Mesendoderm (in vitro differentiated cells): ENCODE data around the gene HS2ST1.

ENCODE experiments used
- DNase-seq: peaks from one replicate; pipeline ENCODE4 v3.0.0; 2013
- H2AK5ac ChIP-seq: 2 replicates; pipeline ENCODE4 v1.6.1; 2013; ENCODE audit warnings: low read length, inconsistent platforms
- H2BK120ac ChIP-seq: 2 replicates; pipeline ENCODE4 v1.6.1; 2013; ENCODE audit warnings: low read depth, mild to moderate bottlenecking, low read length, moderate library complexity, mixed read lengths
- H2BK15ac ChIP-seq: replicated peaks from 2 replicates; pipeline ENCODE4 v1.6.1; 2013; ENCODE audit warnings: low read depth, mild to moderate bottlenecking, moderate library complexity
- H2BK5ac ChIP-seq: 2 replicates; pipeline ENCODE4 v1.6.1; 2013; ENCODE audit warnings: low read length, inconsistent platforms
- H3K18ac ChIP-seq: 2 replicates; pipeline ENCODE4 v1.6.1; 2013; ENCODE audit warnings: mild to moderate bottlenecking, low read length, mixed read lengths
- H3K23ac ChIP-seq: one replicate; pipeline ENCODE4 v1.6.1; 2013; ENCODE audit warnings: low read length
- H3K27ac ChIP-seq: 2 replicates; pipeline ENCODE4 v1.5.1; 2013; ENCODE audit warnings: low read depth, mild to moderate bottlenecking, inconsistent platforms, low read length, moderate library complexity
- H3K27me3 ChIP-seq: 2 replicates; pipeline ENCODE4 v1.6.1; 2013; ENCODE audit warnings: low read length, control low read depth, mild to moderate bottlenecking, inconsistent platforms; ENCODE audit not compliant: insufficient read depth, poor library complexity
- H3K36me3 ChIP-seq: 2 replicates; pipeline ENCODE4 v1.6.1; 2013; ENCODE audit warnings: low read length, inconsistent platforms; ENCODE audit not compliant: control insufficient read depth, insufficient read depth
- H3K4ac ChIP-seq: one replicate; pipeline ENCODE4 v1.6.1; 2013; ENCODE audit warnings: low read depth, mild to moderate bottlenecking, low read length, moderate library complexity
- H3K4me1 ChIP-seq: 2 replicates; pipeline ENCODE4 v1.6.1; 2013; ENCODE audit warnings: low read depth, low read length, inconsistent platforms; ENCODE audit not compliant: control insufficient read depth
- H3K4me2 ChIP-seq: 2 replicates; pipeline ENCODE4 v1.6.1; 2013; ENCODE audit warnings: low read length
- H3K4me3 ChIP-seq: 2 replicates; pipeline ENCODE4 v1.5.1; 2013; ENCODE audit warnings: mild to moderate bottlenecking, low read length
- H3K56ac ChIP-seq: one replicate; pipeline ENCODE4 v1.6.1; 2013; ENCODE audit warnings: low read length
- H3K79me1 ChIP-seq: 2 replicates; pipeline ENCODE4 v1.6.1; 2013; ENCODE audit warnings: low read length, inconsistent platforms
- H3K79me2 ChIP-seq: 2 replicates; pipeline ENCODE4 v1.6.1; 2013; ENCODE audit warnings: mild to moderate bottlenecking, low read length; ENCODE audit not compliant: control insufficient read depth, insufficient read depth
- H3K9ac ChIP-seq: 2 replicates; pipeline ENCODE4 v1.6.1; 2013; ENCODE audit warnings: low read length, inconsistent platforms
- H4K5ac ChIP-seq: one replicate; pipeline ENCODE4 v1.6.1; 2013; ENCODE audit warnings: low read length
- H4K8ac ChIP-seq: one replicate; pipeline ENCODE4 v1.6.1; 2013; ENCODE audit warnings: low read depth, mild to moderate bottlenecking, control low read depth, low read length, moderate library complexity
- WGBS: extraction: QIAGEN DNeasy Blood & Tissue Kit; methylation state at CpG from one replicate; pipeline ENCODE4 v1.1.7; 2013; ENCODE audit warnings: low lambda C conversion rate, missing lambda C conversion rate; ENCODE audit not compliant: insufficient coverage; ENCODE audit errors: extremely low coverage; 5-methylcytosine and 5-hydroxymethylcytosine counted together

Gene HS2ST1

GRCh38 chr1:87074001-87074795, 159.8 kb downstream of the HS2ST1 start:
- Histone ChIP-seq H4K8ac (no peak overlapping the region), H3K9ac (no peak overlapping the region), H3K56ac (no peak overlapping the region), H3K4me2 (no peak overlapping the region), H3K27ac (no peak overlapping the region), H2BK15ac (no peak overlapping the region), H3K4me1 (no peaks in the 10 kb centered on the region), H3K79me1 (no peaks in the 10 kb centered on the region), H2BK120ac (no peak overlapping the region), H3K79me2 (no peaks in the 10 kb centered on the region), H4K5ac (no peak overlapping the region), H3K18ac (no peak overlapping the region), H3K4ac (no peak overlapping the region), H3K27me3 (no peaks in the 10 kb centered on the region), H3K23ac (no peak overlapping the region), H3K36me3 (no peaks in the 10 kb centered on the region), H3K4me3 (no peak overlapping the region), H2AK5ac (no peak overlapping the region), H2BK5ac (no peak overlapping the region)
- WGBS, result no CpG with 5 or more reads among the region's 2 CpGs
- no peak for DNase-seq

GRCh38 chr1:87077959-87078639, 163.7 kb downstream of the HS2ST1 start:
- no peak overlapping the region for H3K56ac ChIP-seq
- no peak overlapping the region for H3K4me2 ChIP-seq
- no peaks in the 10 kb centered on the region for H3K36me3 ChIP-seq
- no peaks in the 10 kb centered on the region for H3K79me2 ChIP-seq
- H3K23ac ChIP-seq, result no peak overlapping the region
- H3K18ac ChIP-seq, result no peak overlapping the region
- no peak overlapping the region for H2BK5ac ChIP-seq
- H2AK5ac ChIP-seq, result no peak overlapping the region
- no peak overlapping the region for H3K4me3 ChIP-seq
- H4K8ac ChIP-seq, result no peak overlapping the region
- WGBS, result no CpG with 5 or more reads among the region's 2 CpGs
- H3K4ac ChIP-seq, result no peak overlapping the region
- no peak overlapping the region for H3K9ac ChIP-seq
- DNase-seq, result no peak
- H2BK120ac ChIP-seq, result no peak overlapping the region
- H3K27ac ChIP-seq, result no peak overlapping the region
- H3K27me3 ChIP-seq, result no peaks in the 10 kb centered on the region
- H3K79me1 ChIP-seq, result no peaks in the 10 kb centered on the region
- H3K4me1 ChIP-seq, result no peaks in the 10 kb centered on the region
- H2BK15ac ChIP-seq, result no peak overlapping the region
- no peak overlapping the region for H4K5ac ChIP-seq

GRCh38 chr1:87084244-87084836, 169.9 kb downstream of the HS2ST1 start:
- Histone ChIP-seq H4K5ac (no peak overlapping the region), H3K4me3 (no peak overlapping the region), H3K36me3 (no peaks in the 10 kb centered on the region), H3K4me2 (no peak overlapping the region), H2BK5ac (no peak overlapping the region), H3K27me3 (no peaks in the 10 kb centered on the region), H3K56ac (no peak overlapping the region), H3K79me2 (no peaks in the 10 kb centered on the region), H2BK120ac (no peak overlapping the region), H3K4ac (no peak overlapping the region), H3K23ac (no peak overlapping the region), H3K4me1 (no peaks in the 10 kb centered on the region), H3K9ac (no peak overlapping the region), H3K79me1 (no peaks in the 10 kb centered on the region), H4K8ac (no peak overlapping the region), H2BK15ac (no peak overlapping the region), H3K18ac (no peak overlapping the region), H2AK5ac (no peak overlapping the region), H3K27ac (no peak overlapping the region)
- DNase-seq, result no peak
- no CpG with 5 or more reads among the region's 3 CpGs for WGBS

- Histone ChIP-seq H2BK15ac (no peak overlapping the region), H3K27ac (no peak overlapping the region), H4K8ac (no peak overlapping the region), H2BK5ac (no peak overlapping the region), H3K23ac (no peak overlapping the region), H3K56ac (no peak overlapping the region), H3K9ac (no peak overlapping the region), H3K79me2 (no peaks in the 10 kb centered on the region), H2BK120ac (no peak overlapping the region), H3K36me3 (no peaks in the 10 kb centered on the region), H4K5ac (no peak overlapping the region), H2AK5ac (no peak overlapping the region), H3K4me1 (no peaks in the 10 kb centered on the region), H3K4me2 (no peak overlapping the region), H3K27me3 (no peaks in the 10 kb centered on the region), H3K79me1 (no peaks in the 10 kb centered on the region), H3K4me3 (no peak overlapping the region), H3K18ac (no peak overlapping the region), H3K4ac (no peak overlapping the region)
- no peak for DNase-seq
- WGBS, result no CpG with 5 or more reads among the region's 8 CpGs
Observed at GRCh38 chr1:87086120-87086519, 171.7 kb downstream of the HS2ST1 start.

DNA sequence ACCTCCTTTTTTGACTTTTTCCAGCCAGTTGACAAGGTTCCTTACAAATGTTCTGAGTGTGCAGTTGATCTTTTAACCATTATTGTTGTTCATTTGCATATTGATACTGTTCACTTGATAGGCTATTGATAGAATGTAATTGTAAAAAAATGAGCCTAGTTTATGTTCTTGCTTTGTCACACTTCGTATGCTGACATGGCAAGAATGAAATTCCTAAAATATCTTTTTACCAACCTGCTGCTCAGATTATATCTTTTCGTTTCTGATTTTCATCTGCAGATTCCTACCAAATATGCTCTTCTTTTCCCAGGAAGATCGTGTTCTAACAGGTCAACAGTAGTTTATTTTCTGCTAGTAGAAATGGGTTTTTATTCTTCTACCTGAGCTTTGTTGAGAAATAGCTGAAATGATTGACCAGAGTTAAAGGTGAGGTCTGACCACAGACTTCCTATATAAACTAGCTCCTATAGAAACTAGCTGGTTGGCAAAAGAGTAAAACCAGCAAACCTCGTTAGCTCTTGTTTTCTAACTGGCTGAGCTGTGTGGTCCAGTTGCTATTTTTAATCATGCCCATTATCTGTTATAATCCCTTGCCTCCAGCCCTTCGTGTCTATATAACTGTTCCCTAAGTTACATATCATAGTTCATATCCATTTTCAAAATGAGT, 174.8 kb downstream of the HS2ST1 start:
- Histone ChIP-seq H3K79me1 (no peaks in the 10 kb centered on the region), H2BK5ac (no peak overlapping the region), H3K79me2 (no peaks in the 10 kb centered on the region), H3K4me3 (no peak overlapping the region), H3K56ac (no peak overlapping the region), H3K23ac (no peak overlapping the region), H3K27me3 (no peaks in the 10 kb centered on the region), H3K4me1 (no peaks in the 10 kb centered on the region), H3K4ac (no peak overlapping the region), H3K9ac (no peak overlapping the region), H4K8ac (no peak overlapping the region), H3K4me2 (no peak overlapping the region), H2BK120ac (no peak overlapping the region), H3K36me3 (no peaks in the 10 kb centered on the region), H3K18ac (no peak overlapping the region), H3K27ac (no peak overlapping the region), H4K5ac (no peak overlapping the region), H2BK15ac (no peak overlapping the region), H2AK5ac (no peak overlapping the region)
- DNase-seq, result no peak
- no CpG with 5 or more reads among the region's 5 CpGs for WGBS
